Measurements from ENCODE around the gene PLEKHA6.
"Not testable (repeated sequence)": the region's sequence is repeated elsewhere in the genome, so short reads cannot be mapped to it uniquely, and the experiment has no call there.

PLEKHA6 gene

DNA sequence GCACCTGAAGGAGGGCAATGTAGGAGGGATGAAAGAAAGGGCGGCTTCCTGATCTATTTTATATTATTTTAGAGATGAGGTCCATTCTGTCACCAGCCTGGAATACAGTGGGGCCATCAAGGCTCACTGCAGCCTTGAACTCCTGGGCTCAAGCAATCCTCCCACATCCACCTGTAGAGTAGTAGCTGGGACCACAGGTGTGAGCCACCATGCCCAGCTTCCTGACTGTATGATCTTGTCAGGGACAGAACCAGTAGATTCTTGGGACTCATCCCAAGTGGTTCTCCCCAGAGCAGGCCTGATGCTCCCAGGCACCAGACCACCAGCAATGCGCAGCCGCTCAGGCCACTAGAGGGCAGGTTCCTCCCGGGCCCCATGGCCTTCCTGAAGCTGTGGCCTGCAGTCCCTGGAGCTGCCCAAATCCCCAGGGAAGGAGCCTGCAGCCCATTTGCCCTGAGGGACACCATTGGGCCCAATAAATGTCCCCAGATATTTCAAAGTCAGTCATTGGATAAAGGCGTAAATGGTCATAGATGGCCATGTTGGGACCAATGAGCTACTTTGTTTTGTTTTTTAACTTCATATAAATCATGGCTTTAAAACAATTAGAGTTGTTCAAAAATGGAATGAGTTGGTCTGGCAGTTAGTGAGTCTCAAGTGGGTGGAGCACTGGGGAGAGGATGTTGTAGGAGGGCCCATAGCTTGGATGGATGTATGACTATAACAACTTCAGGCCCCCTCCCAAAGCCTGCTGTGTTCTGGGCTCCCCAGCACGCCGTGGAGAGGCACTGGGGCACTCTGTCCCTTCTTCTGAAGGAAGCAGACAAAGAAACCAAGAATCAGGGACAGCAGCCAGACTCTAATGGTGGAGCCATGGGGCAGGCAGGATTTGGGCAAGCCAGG lies 101.3 kb downstream of the PLEKHA6 start:
- DNase-seq = peak; percentile 70

DNA sequence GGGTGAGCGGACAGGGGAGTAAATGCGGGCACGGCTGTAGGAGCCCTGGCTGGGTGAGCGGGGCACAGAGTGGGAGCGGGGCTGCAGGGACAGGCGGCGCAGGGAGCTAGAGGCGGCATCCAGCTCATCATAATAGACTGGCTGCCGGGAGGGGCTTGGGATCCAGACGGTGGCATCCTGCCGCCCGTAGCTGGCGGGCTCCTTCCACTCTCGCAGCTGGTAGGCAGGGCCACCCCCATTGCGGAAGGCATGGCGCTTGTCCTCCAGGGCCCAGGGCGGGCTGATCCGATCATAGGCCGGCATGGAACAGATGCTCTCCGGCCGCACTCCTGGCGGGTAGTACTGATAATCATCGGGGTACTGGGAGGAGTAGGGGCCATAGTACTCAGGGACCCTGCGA lies 102.3 kb downstream of the PLEKHA6 start:
- no peak for DNase-seq

DNA sequence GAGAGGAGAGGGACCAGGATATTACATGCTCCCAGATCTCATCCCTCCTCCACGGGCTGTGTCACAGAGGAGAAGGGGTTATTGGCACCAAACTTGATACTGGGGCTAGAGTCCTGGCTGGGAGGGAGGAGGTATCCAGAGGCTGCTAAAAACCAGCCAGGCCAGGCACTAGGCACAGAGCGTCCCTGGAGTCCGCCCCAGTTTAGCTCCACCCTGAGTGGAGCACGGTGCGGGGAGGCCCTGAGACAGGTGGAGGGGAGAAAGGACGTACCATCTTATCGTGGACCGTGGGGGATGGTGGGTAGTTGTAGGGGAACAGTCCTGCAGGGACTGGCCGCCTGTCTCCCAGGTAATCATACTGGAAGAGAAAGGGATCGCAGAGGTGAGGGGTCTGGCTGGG lies 103.2 kb downstream of the PLEKHA6 start:
- no peak for DNase-seq

DNA sequence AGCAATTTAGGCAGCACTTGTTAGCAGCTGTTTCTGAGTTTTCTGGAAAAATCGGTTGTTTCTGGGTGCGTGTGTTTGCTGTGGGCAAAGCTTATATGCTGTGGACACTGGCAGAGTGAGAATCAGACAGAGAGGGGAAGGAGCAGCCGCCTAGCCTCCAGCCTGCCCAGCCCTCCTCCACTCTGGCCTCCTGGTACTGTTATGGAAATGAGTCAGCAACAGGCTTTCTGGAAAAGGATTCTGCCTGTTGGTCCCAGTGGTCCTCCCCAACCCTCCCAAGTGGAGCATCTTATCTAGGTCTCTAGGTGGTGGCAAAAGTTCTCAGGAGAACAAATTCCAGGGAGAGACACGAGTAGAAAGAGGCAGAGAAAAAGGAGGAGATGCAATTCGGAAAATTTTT lies 103.8 kb downstream of the PLEKHA6 start:
- DNase-seq = no peak

- DNase-seq = no peak
These were observed 104.5 kb downstream of the PLEKHA6 start for GRCh38 chr1:204255225-204255624.

DNA sequence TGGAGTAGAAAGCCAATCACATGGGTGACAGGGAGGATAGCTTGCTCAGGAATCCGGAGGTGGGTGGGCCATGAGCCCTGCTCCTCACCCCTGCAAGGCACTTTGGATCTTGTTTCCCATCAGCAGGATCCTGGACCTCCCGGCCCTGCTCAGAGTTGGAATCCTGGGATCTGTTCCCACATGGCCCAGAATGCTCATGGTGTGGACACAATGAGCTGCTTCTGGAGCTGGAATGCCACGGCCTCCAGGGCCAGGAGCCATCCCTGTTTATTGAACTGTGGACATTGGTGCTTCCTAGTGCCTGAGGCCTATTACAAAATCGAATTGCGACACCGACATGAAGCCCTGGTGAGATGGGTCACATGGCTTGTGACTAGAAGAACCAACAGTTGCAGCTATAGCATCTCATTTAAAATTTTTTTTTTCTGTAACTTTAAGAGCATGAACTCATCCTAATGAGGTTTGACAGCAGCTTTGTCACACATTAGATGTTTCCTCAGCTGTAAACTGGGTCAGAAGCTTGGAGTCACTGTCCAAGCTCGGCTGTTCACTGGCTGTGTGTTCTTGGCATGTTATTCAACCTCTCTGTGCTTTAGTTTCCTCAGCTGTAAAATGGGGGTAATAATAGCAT lies 105.6 kb downstream of the PLEKHA6 start:
- DNase-seq = no peak

- DNase-seq = no peak
These were observed 107.6 kb downstream of the PLEKHA6 start for GRCh38 chr1:204251926-204252689.

DNA sequence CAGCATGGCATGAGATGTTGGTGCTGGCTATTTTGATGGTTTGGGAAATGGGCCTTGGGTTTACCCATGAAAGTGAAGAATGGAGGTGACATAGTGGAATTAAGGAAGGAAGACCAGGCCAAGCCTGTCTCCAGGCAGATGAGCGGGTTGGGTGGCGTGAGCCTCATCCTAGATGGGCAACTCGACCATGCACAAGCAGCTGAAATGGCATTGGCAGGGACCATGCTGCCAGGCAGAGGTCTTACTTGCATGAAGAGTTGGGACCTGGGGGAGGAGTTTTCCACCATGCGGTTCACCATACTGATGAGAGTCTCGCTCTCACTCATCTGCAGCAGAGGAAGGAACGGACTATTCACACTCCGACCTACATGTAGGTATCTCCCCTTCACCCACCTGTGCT lies 108.4 kb downstream of the PLEKHA6 start:
- DNase-seq = no peak

GRCh38 chr1:204250428-204251030 lies 109.2 kb downstream of the PLEKHA6 start:
- DNase-seq = no peak

- DNase-seq = no peak
These were observed 109.8 kb downstream of the PLEKHA6 start for GRCh38 chr1:204249736-204250427.

- DNase-seq = no peak
These were observed 110.8 kb downstream of the PLEKHA6 start for GRCh38 chr1:204248954-204249353.

DNA sequence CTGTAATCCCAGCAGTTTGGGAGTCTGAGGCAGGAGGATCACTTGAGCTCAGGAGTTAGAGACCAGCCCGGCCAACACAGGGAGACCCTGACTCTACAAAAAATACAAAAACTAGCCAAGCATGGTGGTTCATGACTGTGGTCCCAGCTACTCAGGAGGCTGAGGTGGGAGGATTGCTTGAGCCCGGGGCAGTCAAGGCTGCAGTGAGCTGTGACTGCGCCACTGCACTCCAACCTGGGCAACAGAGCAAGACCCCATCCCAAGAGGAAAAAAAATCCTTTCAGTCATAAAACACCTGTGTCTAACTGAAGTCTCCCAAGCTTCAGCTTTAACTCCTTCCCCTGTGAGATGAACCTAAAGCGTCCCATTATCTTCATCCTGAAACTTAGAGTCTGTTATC lies 112.9 kb downstream of the PLEKHA6 start:
- DNase-seq = no peak

DNA sequence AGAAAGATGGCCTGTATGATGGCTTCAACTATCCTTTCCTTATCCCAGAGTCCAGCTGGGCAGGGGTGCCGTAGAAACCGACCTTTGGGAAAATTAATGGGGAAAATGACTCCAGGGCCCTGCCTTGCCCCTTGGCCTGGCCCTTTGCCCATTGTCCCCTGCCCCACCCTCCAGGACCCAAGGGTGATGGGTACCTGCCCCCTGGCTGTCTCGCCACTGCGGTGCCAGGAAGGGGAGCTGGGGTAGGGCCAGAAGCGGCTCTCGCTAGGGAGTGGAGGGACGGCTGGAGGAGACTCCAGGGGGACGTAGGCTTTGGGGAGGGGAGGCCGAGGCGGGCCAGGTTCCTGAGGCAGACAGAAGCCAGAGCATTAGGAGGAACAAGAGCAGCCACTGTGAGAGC lies 116.8 kb downstream of the PLEKHA6 start:
- DNase-seq = no peak

DNA sequence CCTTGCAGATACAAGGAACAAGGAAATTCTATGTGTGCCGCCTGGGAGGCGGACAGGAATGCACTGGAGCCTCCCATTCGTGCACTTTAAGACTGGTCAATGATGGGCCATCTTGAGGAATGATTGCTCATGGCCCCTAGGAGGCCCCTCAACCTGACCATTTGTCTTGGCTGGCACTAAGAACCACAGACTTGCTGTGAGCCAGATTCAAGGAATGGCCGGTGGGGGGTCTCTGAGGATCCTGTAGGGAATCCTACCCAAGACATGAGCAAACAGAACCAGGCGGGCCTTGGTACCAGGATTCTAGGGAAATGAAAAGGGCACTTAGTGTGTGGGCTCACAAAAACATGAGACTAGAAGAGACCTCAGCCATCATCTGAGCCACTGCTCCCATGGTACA lies 117.8 kb downstream of the PLEKHA6 start:
- DNase-seq = no peak

DNA sequence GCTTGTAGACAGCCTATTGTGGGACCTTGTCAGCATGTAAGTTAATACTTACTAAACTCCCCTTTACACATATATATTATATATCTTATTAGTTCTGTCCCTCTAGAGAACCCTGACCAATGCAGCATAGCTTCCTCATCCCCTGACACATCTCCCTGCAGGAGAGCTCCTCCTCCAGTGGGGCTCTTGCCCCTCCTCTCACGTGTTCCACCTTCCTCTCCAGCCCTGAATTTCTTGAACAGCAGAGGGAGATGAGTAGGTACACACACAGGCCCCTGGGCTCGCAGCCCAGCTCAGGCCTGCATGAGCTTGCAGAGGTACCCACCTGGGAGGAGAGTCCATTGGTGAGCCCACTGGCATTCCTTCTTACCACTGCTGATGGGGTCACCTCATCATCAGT lies 118.7 kb downstream of the PLEKHA6 start:
- peak; percentile 18 for DNase-seq

- no peak for DNase-seq
These were observed 119.5 kb downstream of the PLEKHA6 start for GRCh38 chr1:204240233-204240632.

DNA sequence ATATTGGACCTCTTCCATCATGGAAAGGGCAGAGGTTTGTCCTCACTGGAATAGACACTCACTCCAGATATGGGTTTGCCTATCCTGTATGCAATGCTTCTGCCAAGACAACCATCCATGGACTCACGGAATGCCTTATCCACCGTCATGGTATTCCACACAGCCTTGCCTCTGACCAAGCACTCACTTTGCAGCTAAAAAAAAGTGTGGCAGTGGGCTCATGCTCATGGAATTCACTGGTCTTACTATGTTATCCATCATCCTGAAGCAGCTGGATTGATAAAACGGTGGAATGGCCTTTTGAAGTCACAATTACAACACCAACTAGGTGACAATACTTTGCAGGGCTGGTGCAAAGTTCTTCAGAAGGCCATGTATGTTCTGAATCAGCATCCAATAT lies 120.3 kb downstream of the PLEKHA6 start:
- not testable (repeated sequence) for DNase-seq

- peak; percentile 20 for DNase-seq
These were observed 121.2 kb downstream of the PLEKHA6 start for GRCh38 chr1:204238520-204238919.

GRCh38 chr1:204237515-204237914 lies 122.2 kb downstream of the PLEKHA6 start:
- DNase-seq = not testable (repeated sequence)

DNA sequence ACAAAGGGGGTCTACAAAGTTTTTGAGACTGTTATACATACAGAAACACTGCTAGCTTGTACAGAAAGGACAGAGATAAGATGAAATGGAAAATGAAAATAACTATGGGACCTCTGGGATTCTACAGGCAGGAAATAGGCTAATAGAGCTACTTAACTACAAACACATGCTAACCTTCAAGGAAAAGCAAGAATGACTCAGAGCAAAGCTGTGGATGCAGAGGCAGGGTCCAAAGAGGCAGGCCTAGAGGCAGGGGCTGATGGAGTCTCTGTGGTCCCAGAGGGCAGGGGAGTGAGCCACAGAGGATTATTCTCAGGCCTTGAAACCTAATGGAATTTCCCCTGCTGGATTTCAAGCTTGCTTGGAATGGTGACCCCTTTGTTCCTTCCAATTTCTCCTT lies 127.2 kb downstream of the PLEKHA6 start:
- DNase-seq = no peak

DNA sequence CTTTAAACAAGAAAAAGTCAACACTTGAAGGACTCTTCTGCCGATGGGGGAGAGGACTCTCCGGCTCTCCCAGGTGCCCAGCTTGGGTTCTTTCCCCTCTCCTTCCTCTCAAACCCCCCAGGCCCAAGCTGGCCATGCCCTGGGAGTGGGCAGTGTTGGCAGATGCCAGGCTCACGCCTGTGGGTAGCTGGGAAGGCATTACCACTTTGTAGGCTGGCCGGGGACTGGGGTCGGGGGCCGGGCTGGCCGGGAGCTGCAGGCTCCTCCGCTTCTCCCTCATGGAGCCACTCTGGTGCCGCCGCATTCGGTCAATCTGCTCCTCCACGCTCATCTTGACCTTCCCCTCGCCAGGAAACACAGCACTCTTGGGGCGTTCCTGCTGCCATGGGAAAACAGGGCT lies 129.5 kb downstream of the PLEKHA6 start:
- no peak for DNase-seq

- DNase-seq = no peak
These were observed 130.8 kb downstream of the PLEKHA6 start for GRCh38 chr1:204228896-204229295.

Data from OCI-M1 (cell line).